Stromal cell of bone marrow (primary cell): Measurements from ENCODE around the gene MIOX.

Experiments
- DNase-seq: peaks from one replicate; pipeline ENCODE4 v3.0.0-alpha.2; 2012; ENCODE audit warnings: low read depth

MIOX gene

GRCh38 chr22:50473855-50474671 is 12.6 kb upstream of the MIOX start:
- peak; percentile 21 for DNase-seq

DNA sequence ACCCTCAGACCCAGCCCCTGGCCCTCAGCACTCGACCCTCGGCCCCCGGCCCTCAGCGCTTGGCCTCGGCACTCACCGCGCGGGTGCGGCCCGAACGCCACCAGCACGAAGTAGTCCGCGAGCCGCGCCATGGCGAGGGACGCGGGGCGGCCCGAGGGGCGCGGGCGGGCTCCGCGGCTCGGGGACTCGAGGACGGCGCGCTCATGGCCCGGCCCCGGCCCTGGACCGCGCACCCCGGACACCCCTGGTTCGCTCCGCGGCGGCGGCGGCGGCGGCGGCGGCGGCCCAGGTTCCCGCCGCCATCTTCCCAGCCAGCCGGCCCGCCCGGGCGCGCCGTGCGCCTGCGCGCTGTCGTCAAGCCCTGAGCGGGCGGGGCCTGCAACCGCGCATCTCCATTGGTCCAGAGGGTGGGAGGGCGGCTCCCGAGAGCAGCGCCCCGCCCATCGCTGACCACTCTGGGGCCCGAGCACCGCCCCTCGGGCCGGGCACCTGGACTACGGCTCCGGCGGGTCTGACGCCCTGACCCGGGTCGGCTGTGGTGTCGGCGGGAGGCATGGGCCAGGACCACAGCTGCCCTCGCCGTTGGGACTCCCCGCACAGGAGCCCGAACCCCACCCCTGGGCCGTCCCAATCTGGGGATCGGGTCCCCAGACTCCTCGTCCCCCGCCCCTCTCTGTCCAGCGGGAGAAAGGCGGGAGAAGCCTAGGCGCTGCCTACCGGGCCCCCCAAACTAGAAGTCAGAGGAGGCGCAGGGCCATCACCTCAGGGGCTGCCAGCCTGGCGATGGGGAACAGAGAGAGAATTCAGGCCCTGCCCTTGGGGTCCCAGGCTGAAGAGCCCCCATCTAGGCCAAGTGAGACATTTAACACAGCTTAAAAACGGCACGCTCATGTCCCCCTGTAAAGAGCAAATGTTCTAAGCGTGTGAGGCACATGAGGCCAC is 11.7 kb upstream of the MIOX start, which contains the start of gene SBF1:
Gene SBF1, minus strand, starts transcription at position 326 of the 942 bp plus-strand sequence. Its CDS starts 195 bp downstream, at position 131.
- DNase-seq = peak; percentile 76

DNA sequence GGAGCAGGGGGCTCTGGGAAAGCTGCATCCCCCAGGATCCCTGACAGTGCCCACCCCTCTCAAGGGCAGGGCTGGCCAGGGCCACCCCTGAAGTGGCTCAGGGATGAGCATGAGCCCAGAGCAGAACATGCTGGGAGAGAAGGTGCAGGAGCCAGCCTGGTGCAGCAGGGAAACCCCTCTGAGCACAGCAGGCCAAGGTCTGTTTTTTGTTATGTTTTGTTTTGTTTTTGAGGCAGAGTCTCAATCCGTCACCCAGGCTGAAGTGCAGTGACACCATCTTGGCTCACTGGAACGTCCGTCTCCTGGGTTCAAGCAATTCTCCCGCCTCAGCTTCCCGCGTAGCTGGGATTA is 11.0 kb upstream of the MIOX start:
- DNase-seq = no peak

DNA sequence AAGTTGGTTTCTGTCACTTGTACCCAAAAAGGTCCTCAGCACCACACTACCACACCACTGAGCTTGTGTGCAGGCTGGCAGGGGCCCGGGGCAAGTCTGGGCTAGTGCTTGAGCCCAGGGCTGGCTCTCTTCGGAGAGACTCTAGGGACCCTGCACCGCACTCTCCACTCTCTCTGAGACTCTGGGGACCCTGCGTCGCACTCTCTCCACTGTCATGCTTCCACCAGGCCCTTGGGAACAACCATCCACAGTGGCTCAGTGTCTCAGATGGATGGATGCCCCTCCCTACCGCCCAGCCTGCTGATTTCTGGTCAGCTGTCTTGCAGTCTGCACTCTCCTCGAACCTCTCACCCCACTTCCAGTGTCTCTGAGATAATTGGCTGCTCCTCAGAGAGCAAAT is 9.8 kb upstream of the MIOX start:
- no peak for DNase-seq

DNA sequence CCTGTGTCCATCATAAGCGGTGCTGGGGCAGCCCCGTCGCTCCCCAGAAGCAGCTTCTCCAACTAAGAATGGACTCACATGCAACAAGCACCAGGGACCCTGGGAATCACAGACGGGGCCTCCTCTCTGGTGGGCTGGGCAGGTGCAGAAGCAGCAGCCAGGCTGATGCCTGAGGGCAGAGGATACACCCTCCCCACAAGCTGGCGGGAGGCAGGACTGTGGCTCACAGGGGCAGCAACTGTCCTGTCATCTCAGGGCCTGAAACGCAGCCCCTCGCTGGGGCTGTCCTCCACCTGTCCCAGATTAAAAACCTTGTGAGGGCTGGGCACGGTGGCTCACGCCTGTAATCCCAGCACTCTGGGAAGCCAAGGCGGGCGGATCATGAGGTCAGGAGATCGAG is 8.7 kb upstream of the MIOX start:
- no peak for DNase-seq

GRCh38 chr22:50479721-50480120 is 6.9 kb upstream of the MIOX start:
- DNase-seq = no peak

- no peak for DNase-seq
Measured at GRCh38 chr22:50481045-50481439, 5.6 kb upstream of the MIOX start.

DNA sequence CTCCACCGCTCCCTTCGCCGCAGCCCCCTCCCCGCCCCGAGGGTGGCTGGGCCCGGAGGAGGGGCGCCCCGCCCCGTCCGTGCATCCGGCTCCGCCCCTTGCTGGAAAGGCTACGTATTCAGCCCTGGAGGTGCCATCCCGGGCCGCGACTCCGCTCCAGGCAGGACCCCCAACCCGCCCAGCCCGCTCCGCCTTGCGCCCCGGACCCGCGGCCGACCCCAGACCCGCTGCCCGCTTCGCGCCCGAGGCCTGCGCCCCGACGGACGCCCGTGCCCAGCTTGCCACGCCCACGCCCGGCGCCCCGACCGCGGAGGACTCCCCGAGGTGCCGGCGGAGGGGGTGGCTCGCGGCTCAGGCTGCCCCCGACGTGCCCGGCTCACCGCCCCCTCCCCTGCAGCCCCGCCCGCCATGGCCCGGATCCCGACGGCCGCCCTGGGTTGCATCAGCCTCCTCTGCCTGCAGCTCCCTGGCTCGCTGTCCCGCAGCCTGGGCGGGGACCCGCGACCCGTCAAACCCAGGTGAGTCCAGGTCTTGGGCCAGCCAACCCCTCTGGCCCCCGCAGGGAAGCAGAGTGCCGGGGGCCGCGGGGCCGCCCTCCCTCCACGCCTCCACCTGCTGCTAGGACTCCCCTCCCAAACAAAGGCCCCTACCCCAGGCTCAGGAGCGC is 5.1 kb upstream of the MIOX start, which contains the start of gene ADM2:
Gene ADM2, plus strand, starts transcription at position 104 of the 667 bp plus-strand sequence. Its CDS starts 305 bp downstream, at position 409.
- no peak for DNase-seq

DNA sequence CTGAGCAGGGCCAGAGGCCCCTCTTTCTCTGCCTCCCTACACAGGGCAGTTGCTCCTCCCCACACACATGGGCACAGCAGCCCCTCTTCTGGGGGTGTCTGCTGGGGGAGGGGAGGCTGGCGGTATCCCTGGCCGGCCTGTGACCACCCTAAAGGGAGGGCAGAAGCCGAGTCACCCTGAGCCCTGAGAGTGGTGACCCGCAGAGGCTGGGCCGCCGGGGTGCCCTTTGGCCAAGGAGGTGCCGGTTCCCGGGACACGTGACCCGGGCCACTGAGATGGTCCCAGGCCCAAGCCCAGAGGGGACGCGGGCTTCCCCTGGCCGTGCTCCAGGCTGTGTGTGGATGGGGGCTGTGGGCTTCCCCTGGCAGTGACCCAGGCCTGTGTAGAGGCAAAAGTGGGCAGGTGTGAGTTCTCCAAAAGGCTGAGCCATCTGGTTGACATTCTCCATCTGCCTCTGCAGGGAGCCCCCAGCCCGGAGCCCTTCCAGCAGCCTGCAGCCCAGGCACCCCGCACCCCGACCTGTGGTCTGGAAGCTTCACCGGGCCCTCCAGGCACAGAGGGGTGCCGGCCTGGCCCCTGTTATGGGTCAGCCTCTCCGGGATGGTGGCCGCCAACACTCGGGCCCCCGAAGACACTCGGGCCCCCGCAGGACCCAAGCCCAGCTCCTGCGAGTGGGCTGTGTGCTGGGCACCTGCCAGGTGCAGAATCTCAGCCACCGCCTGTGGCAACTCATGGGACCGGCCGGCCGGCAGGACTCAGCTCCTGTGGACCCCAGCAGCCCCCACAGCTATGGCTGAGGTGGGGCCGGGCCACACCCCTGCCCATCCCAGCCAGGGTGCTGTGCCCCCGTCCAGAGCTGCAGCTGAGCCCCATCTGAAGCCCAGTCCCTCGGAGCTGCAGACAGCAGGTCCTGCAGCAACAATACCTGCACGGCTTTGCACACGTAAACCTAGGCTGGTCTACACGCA is 4.3 kb upstream of the MIOX start:
- no peak for DNase-seq

- DNase-seq = no peak
Measured at GRCh38 chr22:50483106-50483505, 3.6 kb upstream of the MIOX start.

DNA sequence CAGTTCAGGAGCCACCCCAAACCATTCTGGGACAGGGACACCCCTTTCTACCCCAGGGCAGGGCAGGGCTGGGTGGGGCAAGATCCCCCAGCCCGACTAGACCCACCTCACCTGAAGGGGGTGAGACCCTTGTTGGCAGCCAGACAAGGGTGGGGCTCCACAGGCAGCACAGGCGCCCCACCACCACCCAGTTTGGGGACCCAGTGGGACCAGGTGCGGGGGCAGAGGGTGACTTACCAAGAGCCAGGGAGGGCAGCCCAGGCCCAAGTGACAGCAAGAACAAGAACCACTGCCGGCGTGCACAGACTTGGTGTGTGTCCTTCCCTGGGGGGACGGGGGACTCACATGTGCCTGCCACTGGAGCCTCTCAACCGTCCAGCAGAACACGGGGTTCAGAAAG is 3.1 kb upstream of the MIOX start:
- DNase-seq = no peak

DNA sequence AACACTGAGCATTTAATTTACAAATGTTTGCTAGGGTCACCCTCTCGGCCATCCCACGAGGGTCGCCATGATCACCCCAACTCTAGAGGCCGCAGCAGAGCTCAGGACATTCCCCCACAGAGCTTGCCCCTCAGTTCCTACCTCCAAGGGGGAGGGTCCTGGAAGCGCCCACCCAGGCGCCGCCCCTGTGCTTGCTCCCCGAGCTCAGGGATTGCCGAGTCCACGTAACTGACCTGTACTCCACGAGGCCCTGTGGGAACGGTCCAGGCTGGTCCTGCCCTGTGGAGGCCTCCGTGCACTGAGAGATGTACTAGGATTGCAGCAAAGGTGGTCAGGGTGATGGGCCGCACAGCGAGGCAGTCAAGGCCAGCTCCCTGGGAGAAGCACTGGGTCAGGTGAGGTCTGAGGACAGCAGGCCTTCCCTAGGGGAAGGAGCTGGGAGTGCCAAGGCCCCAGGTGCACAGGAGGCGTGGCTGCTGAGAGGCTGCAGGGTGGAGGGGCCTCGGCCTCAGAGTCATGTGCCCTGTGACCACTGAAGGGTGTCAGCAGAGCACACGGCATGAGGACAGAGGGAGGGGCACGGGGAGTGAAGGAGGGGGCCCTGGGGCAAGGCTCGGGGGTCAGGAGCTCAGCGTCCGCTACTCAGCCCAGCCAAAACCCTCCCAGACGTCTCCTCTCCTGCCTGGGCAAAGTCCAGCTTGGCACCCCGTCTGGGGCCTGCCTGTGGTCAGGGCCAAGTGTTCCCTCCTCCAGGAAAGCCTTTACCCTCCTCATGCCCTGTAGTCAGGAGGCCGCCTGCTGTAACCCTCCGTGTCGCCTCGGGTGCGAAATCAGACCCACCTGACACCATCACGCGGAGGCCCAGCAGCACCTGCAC is 2.4 kb upstream of the MIOX start:
- DNase-seq = no peak

GRCh38 chr22:50485221-50486131 is 1.2 kb upstream of the MIOX start:
- no peak for DNase-seq

- DNase-seq = no peak
Measured at GRCh38 chr22:50487290-50488005, 789 bp downstream of the MIOX start.

DNA sequence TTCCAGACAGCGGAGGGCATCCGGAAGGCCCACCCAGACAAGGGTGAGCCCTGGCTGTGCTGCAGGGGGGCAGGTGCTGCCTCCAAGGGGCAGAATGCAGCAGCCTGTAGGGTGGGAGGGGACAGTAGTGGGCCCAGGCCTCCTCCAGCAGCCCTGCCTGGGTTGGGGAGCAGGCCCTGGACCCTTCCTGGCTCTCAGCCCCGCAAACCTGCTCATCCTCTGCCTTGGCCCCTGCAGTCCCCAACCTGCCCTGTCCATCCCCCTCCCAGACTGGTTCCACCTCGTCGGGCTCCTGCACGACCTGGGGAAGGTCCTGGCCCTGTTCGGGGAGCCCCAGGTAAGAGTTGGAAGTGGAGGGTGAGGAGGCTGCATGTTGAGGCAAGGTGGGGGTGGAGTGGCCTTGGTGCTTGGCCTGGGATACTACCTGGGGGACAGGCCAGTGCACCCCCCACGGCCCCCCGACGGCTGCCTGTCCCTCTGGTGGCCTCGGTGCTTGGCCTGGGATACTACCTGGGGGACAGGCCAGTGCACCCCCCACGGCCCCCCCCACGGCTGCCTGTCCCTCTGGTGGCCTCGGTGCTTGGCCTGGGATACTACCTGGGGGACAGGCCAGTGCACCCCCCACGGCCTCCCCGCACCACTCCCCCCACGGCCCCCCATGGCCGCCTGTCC is 1.5 kb downstream of the MIOX start:
- DNase-seq = no peak

GRCh38 chr22:50488886-50489285 is 2.2 kb downstream of the MIOX start:
- no peak for DNase-seq

DNA sequence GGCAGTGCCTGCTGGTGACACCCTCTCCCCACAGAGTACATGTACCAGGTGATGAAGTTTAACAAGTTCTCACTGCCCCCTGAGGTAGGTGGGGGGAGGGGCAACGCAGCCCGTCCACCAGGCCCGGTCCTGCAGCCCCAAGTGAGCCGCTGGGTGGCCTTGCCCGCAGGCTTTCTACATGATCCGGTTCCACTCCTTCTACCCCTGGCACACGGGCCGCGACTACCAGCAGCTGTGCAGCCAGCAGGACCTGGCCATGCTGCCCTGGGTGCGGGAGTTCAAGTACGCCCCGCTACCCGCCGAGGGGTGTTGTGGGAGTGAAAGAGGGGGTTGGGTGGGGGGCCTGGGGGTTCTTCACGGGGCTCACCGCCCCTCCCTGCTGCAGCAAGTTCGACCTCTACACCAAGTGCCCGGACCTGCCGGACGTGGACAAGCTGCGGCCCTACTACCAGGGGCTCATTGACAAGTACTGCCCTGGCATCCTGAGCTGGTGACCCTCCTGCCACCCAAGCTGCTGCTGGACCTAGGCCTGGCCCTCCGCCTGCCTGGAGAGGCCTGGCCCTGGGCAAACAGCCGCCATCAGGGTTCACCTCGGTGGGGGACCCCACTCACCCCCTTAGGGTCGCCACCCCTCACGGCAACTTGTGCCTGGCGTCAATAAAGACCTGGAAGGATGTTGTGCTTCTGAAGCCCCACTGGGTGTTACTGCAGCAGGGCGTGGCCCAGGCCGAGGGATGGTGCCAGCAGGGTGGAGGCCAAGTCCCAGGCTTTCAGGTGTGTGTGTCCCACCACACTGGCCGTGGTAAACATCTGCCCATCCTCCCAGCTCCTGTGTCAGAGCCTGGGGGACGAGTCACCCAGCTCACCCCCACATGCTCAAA is 2.9 kb downstream of the MIOX start:
- no peak for DNase-seq
